Measurements from ENCODE around the gene UQCRC2. TPM values are rescaled to one million over a fixed set of nuclear protein-coding genes. Genes with fewer than 3 reads are reported as not detected.
"Not testable (repeated sequence)": the region's sequence is repeated elsewhere in the genome, so short reads cannot be mapped to it uniquely, and the experiment has no call there.

The UQCRC2 gene
- total RNA-seq, 2 experiments from 2014 or later: 198 to 231 TPM

DNA sequence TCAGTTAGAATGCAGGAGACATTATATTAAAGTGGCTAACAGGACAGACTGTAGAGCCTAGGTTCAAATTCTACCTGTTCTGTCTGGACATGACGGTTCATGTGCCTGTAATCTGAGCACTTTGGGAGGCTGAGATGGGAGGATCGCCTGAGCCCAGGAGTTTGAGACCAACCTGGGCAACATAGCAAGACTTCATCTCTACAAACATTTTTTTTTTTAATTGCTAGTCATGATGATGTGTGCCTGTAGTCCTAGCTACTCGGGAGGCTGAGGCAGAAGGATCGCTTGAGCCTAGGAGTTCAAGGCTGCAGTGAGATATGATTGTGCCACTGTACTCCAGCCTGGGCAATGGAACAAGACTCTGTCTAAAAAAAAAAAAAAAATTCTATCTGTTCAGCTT is 71.6 kb downstream of the UQCRC2 start:
- H3K4me1 Mint-ChIP-seq; H3K9me3 Mint-ChIP-seq; H3K27me3 Mint-ChIP-seq; H3K27ac Mint-ChIP-seq; H3K4me3 Mint-ChIP-seq; DNase-seq; H3K36me3 Mint-ChIP-seq (ENCODE audit: low read depth); CTCF ChIA-PET: not testable (repeated sequence)
- POLR2A ChIA-PET: interaction anchor here (0.7 kb wide), 1 partner anchor 205 kb away, joined by 3 read pairs; no protein-coding TSS in a partner anchor

DNA sequence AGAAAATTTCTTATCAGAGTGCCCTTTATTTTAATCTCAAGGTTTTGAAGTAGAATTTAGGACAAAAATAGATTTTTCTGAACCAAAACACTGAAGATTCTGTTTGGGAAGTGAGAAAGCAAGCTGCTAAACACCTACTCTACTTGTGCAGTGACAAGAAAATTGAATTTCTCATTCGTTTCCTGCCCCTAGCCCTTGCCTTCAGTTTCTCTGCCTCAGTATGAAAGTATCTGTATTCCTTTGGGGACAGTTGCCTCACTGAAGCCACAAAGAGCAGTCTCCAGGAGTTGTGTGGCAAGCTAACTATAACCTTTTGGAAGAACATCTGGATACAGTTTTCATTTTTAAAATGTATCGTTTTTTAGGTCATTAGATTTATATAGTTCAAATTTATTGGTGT is 74.5 kb downstream of the UQCRC2 start:
- Mint-ChIP-seq H3K9me3 (peaks cover 7% of the 10 kb centered on the region), H3K27ac (no peak overlapping the region), H3K4me1 (peaks cover 21% of the 10 kb centered on the region), H3K4me3 (no peak overlapping the region), H3K27me3 (no peaks in the 10 kb centered on the region), H3K36me3 (ENCODE audit: low read depth) (peaks cover 19% of the 10 kb centered on the region)
- ChIA-PET POLR2A (no interaction called here), CTCF (interaction anchor here (1.0 to 1.1 kb wide), 2 partner anchors 10 to 50 kb away, joined by 3 read pairs; no protein-coding TSS in a partner anchor)
- no peak for DNase-seq

DNA sequence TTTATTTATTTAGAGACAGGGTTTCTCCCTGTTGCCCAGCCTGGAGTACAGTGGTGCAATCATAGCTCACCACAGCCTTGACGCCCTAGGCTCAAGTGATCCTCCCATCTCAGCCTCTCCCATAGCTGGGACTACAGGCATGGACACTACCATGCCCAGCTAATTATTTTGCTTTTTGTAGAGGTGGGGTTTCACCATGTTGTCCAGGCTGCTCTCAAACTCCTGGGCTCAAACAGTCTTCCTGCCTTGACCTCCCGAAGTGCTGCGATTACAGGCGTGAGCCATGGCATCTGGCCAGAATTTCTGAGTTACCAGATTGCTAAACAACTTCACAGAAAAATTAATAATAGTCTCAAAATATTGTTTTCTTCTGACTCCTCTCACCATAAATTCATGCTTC is 76.5 kb downstream of the UQCRC2 start:
- no peak for DNase-seq
- Mint-ChIP-seq H3K27ac (no peak overlapping the region), H3K9me3 (peaks cover 7% of the 10 kb centered on the region), H3K4me1 (peaks cover 27% of the 10 kb centered on the region), H3K27me3 (no peaks in the 10 kb centered on the region), H3K36me3 (ENCODE audit: low read depth) (peaks cover 25% of the 10 kb centered on the region), H3K4me3 (no peak overlapping the region)
- POLR2A ChIA-PET: no interaction called here
- CTCF ChIA-PET: no interaction called here

DNA sequence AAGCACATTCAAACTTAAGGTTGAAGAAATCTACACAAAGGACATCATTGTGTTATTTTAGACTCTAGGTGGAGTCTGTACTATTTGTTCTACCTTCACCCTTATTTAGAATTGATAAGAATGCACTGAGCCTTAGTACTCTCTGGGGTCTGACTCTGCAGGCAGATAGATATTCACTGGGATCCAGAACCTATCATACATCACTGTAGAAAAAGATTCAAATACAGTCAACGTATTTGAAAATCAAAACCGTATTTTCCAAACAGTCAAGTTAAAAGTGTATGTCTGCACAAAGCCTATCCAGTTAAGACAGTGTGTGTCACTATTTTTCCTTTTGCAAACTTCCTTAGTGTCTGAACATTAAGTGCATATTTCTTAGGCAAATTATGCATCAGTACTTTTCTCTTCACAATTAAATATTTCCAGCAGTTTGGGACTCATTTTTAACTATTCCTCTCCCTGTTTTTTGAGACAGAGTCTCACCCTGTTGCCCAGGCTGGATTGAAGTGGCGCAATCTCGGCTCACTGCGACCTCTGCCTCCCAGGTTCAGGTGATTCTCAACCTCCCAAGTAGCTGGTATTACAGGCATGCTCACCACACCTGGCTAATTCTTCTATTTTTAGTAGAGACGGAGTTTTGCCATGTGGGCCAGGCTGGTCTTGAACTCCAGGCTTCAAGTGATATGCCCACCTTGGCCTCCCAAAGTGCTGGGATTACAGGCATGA is 77.1 kb downstream of the UQCRC2 start:
- Mint-ChIP-seq H3K27me3 (no peaks in the 10 kb centered on the region), H3K27ac (no peak overlapping the region), H3K9me3 (peaks cover 7% of the 10 kb centered on the region), H3K4me3 (no peak overlapping the region), H3K36me3 (ENCODE audit: low read depth) (peaks cover 27% of the 10 kb centered on the region), H3K4me1 (peaks cover 33% of the 10 kb centered on the region)
- ChIA-PET CTCF (no interaction called here), POLR2A (no interaction called here)
- DNase-seq: no peak

DNA sequence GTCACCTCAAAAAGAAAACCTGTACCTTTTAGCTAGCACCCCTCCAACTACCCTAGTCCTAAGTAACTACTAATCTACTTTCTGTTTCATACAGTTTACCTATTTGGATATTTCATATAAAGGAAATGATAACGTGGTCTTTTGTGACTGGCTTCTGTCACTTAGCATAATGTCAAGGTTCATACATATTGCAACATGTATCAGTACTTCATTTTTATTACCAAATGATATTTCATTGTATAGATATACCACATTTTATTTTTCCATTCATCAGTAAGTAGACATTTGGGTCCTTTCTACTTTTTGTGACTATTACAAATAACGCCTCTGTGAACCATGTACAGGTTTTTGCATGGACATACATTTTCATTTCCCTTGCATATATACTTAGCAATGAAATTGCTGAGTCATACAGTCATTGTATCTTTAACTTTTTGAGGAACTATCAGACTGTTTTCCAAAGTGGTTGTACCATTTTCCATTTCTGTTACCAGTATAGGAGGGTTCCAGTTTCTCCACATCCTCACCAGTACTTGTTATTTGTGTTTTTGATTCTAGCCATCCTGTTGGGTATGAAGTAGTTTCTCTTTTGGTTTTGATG is 78.4 kb downstream of the UQCRC2 start:
- peaks cover 29% of the 10 kb centered on the region for H3K36me3 Mint-ChIP-seq (ENCODE audit: low read depth)
- no peaks in the 10 kb centered on the region for H3K27me3 Mint-ChIP-seq
- ChIA-PET CTCF (no interaction called here), POLR2A (no interaction called here)
- H3K27ac Mint-ChIP-seq: no peak overlapping the region
- DNase-seq: no peak
- H3K4me1 Mint-ChIP-seq: peaks cover 36% of the 10 kb centered on the region
- H3K9me3 Mint-ChIP-seq: peaks cover 7% of the 10 kb centered on the region
- no peak overlapping the region for H3K4me3 Mint-ChIP-seq

Other genes with a start within 250 kb of the UQCRC2 start
- 100 to 1,000 TPM; 148 to 169 TPM for gene NPIPB4, start 95.6 kb upstream of the UQCRC2 start, total RNA-seq
- gene PDZD9, start 47.8 kb downstream of the UQCRC2 start, total RNA-seq: not detected
- gene MOSMO, start 54.8 kb downstream of the UQCRC2 start, total RNA-seq: 10 to 100 TPM; 10.7 to 11.9 TPM
- under 1 TPM; 0.15 to 0.20 TPM for gene VWA3A, start 139.2 kb downstream of the UQCRC2 start, total RNA-seq
- under 1 TPM in 1 of 2 experiments, not detected in 1; 0.22 TPM for gene SDR42E2, start 209.1 kb downstream of the UQCRC2 start, total RNA-seq

Data from activated CD4-positive, alpha-beta T cell treated with anti-CD3 and anti-CD28 coated beads, Interleukin-2, amount 10 ng/mL, durations not matched to agents 7 days and 5 days (primary cell).